Measurements from ENCODE around the gene ATXN1.

ATXN1 gene

GRCh38 chr6:16292432-16292831, 468.8 kb downstream of the ATXN1 start:
- Histone ChIP-seq H3K9ac (ENCODE audit: low read depth, low read length, poor library complexity, severe bottlenecking) (no peak overlapping the region), H3K4me2 (ENCODE audit: low read depth, low read length, poor library complexity, severe bottlenecking) (no peak overlapping the region), H3K27me3 (ENCODE audit: insufficient read depth, low read length, poor library complexity, severe bottlenecking) (no peaks in the 10 kb centered on the region), H3K4me3 (ENCODE audit: low read length, poor library complexity, severe bottlenecking) (no peak overlapping the region), H3K36me3 (ENCODE audit: insufficient read depth, low read length) (no peaks in the 10 kb centered on the region), H3K4me1 (ENCODE audit: insufficient read depth, low read length, poor library complexity, severe bottlenecking) (no peaks in the 10 kb centered on the region), H3K9me3 (ENCODE audit: insufficient read depth, low read depth, low read length) (no peaks in the 10 kb centered on the region), H2AFZ (ENCODE audit: low read length) (no peak overlapping the region), H4K20me1 (ENCODE audit: insufficient read depth, low read length, poor library complexity, severe bottlenecking) (no peaks in the 10 kb centered on the region), H3F3A (ENCODE audit: low read depth) (no peaks in the 10 kb centered on the region), H3K79me2 (ENCODE audit: insufficient read depth, low read length) (no peaks in the 10 kb centered on the region), H3K9me2 (replicated peaks; ENCODE audit: low read depth, low read length) (no peaks in the 10 kb centered on the region)
- TF ChIP-seq CTCF (conservative IDR thresholded peaks at IDR 0.05; ENCODE audit: low read length) (no peak), EZH2phosphoT487 (IDR thresholded peaks at IDR 0.05; ENCODE audit: borderline replicate concordance) (no peak)

GRCh38 chr6:16291739-16292138, 469.5 kb downstream of the ATXN1 start:
- H3K36me3 ChIP-seq (ENCODE audit: insufficient read depth, low read length): no peaks in the 10 kb centered on the region
- no peak overlapping the region for H2AFZ ChIP-seq (ENCODE audit: low read length)
- no peak overlapping the region for H3K4me2 ChIP-seq (ENCODE audit: low read depth, low read length, poor library complexity, severe bottlenecking)
- H3K9me3 ChIP-seq (ENCODE audit: insufficient read depth, low read depth, low read length): no peaks in the 10 kb centered on the region
- no peaks in the 10 kb centered on the region for H3K27me3 ChIP-seq (ENCODE audit: insufficient read depth, low read length, poor library complexity, severe bottlenecking)
- H3K4me1 ChIP-seq (ENCODE audit: insufficient read depth, low read length, poor library complexity, severe bottlenecking): no peaks in the 10 kb centered on the region
- H3K79me2 ChIP-seq (ENCODE audit: insufficient read depth, low read length): no peaks in the 10 kb centered on the region
- H3K9ac ChIP-seq (ENCODE audit: low read depth, low read length, poor library complexity, severe bottlenecking): no peak overlapping the region
- H3K9me2 ChIP-seq (replicated peaks; ENCODE audit: low read depth, low read length): no peaks in the 10 kb centered on the region
- no peak for TF ChIP-seq EZH2phosphoT487 (IDR thresholded peaks at IDR 0.05; ENCODE audit: borderline replicate concordance)
- no peak for TF ChIP-seq CTCF (conservative IDR thresholded peaks at IDR 0.05; ENCODE audit: low read length)
- no peaks in the 10 kb centered on the region for H3F3A ChIP-seq (ENCODE audit: low read depth)
- no peaks in the 10 kb centered on the region for H4K20me1 ChIP-seq (ENCODE audit: insufficient read depth, low read length, poor library complexity, severe bottlenecking)
- H3K4me3 ChIP-seq (ENCODE audit: low read length, poor library complexity, severe bottlenecking): no peak overlapping the region

- H3K79me2 ChIP-seq (ENCODE audit: insufficient read depth, low read length): no peaks in the 10 kb centered on the region
- H3K9me3 ChIP-seq (ENCODE audit: insufficient read depth, low read depth, low read length): no peaks in the 10 kb centered on the region
- no peak overlapping the region for H2AFZ ChIP-seq (ENCODE audit: low read length)
- H3F3A ChIP-seq (ENCODE audit: low read depth): no peaks in the 10 kb centered on the region
- no peak overlapping the region for H3K4me2 ChIP-seq (ENCODE audit: low read depth, low read length, poor library complexity, severe bottlenecking)
- H3K9me2 ChIP-seq (replicated peaks; ENCODE audit: low read depth, low read length): no peaks in the 10 kb centered on the region
- H3K27me3 ChIP-seq (ENCODE audit: insufficient read depth, low read length, poor library complexity, severe bottlenecking): no peaks in the 10 kb centered on the region
- H3K4me1 ChIP-seq (ENCODE audit: insufficient read depth, low read length, poor library complexity, severe bottlenecking): peaks cover 8% of the 10 kb centered on the region
- no peak overlapping the region for H3K4me3 ChIP-seq (ENCODE audit: low read length, poor library complexity, severe bottlenecking)
- H3K36me3 ChIP-seq (ENCODE audit: insufficient read depth, low read length): no peaks in the 10 kb centered on the region
- TF ChIP-seq EZH2phosphoT487 (IDR thresholded peaks at IDR 0.05; ENCODE audit: borderline replicate concordance) (no peak), CTCF (conservative IDR thresholded peaks at IDR 0.05; ENCODE audit: low read length) (no peak)
- H3K9ac ChIP-seq (ENCODE audit: low read depth, low read length, poor library complexity, severe bottlenecking): no peak overlapping the region
- H4K20me1 ChIP-seq (ENCODE audit: insufficient read depth, low read length, poor library complexity, severe bottlenecking): no peaks in the 10 kb centered on the region
These were observed 473.1 kb downstream of the ATXN1 start for GRCh38 chr6:16288163-16288562.

All from Loucy (cell line).